GM23338 (cell line): Measurements from ENCODE around the gene C14orf93. TPM values are rescaled to one million over a fixed set of nuclear protein-coding genes. Genes with fewer than 3 reads are reported as not detected.

Experiments
- ATAC-seq: fragments of 200-7000 bp; cut with Tn5 transposase; 3 replicates; pipeline ENCODE4 v1.9.1; 2020
- DNase-seq: peaks from one replicate; pipeline ENCODE4 v3.0.0-alpha.2; 2015; ENCODE audit warnings: low spot score
- H2AFZ ChIP-seq: fragments of 200-600 bp; sonication (generic); 2 replicates; pipeline ENCODE4 v1.8.0; 2016; ENCODE audit warnings: antibody characterized with exemption, mild to moderate bottlenecking, moderate library complexity
- H3F3A ChIP-seq: fragments of 200-600 bp; sonication (generic); replicated peaks from 2 replicates; pipeline ENCODE4 v1.8.0; 2017; ENCODE audit warnings: antibody characterized with exemption, mixed run types, low read depth
- H3K27ac ChIP-seq: fragments of 200-600 bp; sonication (generic); 2 replicates; pipeline ENCODE4 v1.6.1; 2016; ENCODE audit warnings: low read depth
- H3K27me3 ChIP-seq: fragments of 200-600 bp; sonication (generic); 2 replicates; pipeline ENCODE4 v1.8.0; 2016; ENCODE audit warnings: mild to moderate bottlenecking, mixed run types, moderate library complexity; ENCODE audit not compliant: insufficient read depth
- H3K36me3 ChIP-seq: fragments of 200-600 bp; sonication (generic); 2 replicates; pipeline ENCODE4 v1.8.0; 2016; ENCODE audit warnings: mild to moderate bottlenecking; ENCODE audit not compliant: insufficient read depth
- H3K4me1 ChIP-seq: fragments of 200-600 bp; sonication (generic); 2 replicates; pipeline ENCODE4 v1.8.0; 2016; ENCODE audit warnings: mild to moderate bottlenecking, moderate library complexity; ENCODE audit not compliant: insufficient read depth
- H3K4me2 ChIP-seq: fragments of 200-600 bp; sonication (generic); 2 replicates; pipeline ENCODE4 v1.7.1; 2017; ENCODE audit warnings: mixed run types
- H3K4me3 ChIP-seq: fragments of 200-600 bp; sonication (generic); 2 replicates; pipeline ENCODE4 v1.6.1; 2016; ENCODE audit warnings: mixed run types
- H3K79me2 ChIP-seq: fragments of 200-600 bp; sonication (generic); replicated peaks from 2 replicates; pipeline ENCODE4 v1.8.0; 2017; ENCODE audit warnings: mild to moderate bottlenecking; ENCODE audit not compliant: insufficient read depth
- H3K9me2 ChIP-seq: fragments of 200-600 bp; sonication (generic); 2 replicates; pipeline ENCODE4 v1.8.0; 2017; ENCODE audit not compliant: insufficient read depth
- H4K20me1 ChIP-seq: fragments of 200-600 bp; sonication (generic); replicated peaks from 2 replicates; pipeline ENCODE4 v1.8.0; 2017; ENCODE audit warnings: mild to moderate bottlenecking; ENCODE audit not compliant: insufficient read depth
- H3K27ac Mint-ChIP-seq: 2 replicates; pipeline ENCODE4 v1.8.0; 2020; ENCODE audit warnings: inconsistent platforms, mild to moderate bottlenecking, moderate library complexity, mixed read lengths
- H3K27me3 Mint-ChIP-seq: 3 replicates; pipeline ENCODE4 v1.8.0; 2022; ENCODE audit warnings: low read depth, mild to moderate bottlenecking, moderate library complexity, mixed read lengths, inconsistent platforms; ENCODE audit not compliant: insufficient read depth, poor library complexity
- H3K36me3 Mint-ChIP-seq: 3 replicates; pipeline ENCODE4 v1.8.0; 2021; ENCODE audit warnings: low read depth, mild to moderate bottlenecking, inconsistent platforms, moderate library complexity, mixed read lengths
- H3K4me1 Mint-ChIP-seq: 3 replicates; pipeline ENCODE4 v1.8.0; 2020; ENCODE audit warnings: mild to moderate bottlenecking, inconsistent platforms, mixed read lengths
- H3K4me3 Mint-ChIP-seq: 3 replicates; pipeline ENCODE4 v1.8.0; 2021; ENCODE audit warnings: moderate library complexity, mild to moderate bottlenecking, inconsistent platforms, mixed read lengths
- H3K9me3 Mint-ChIP-seq: 3 replicates; pipeline ENCODE4 v1.8.0; 2020; ENCODE audit warnings: moderate library complexity, mild to moderate bottlenecking, inconsistent platforms, mixed read lengths
- CREB1 ChIP-seq: fragments of 250-450 bp; sonication (Bioruptor Pico); IDR thresholded peaks from 2 replicates; pipeline ENCODE4 v1.5.0; 2020; ENCODE audit warnings: low read depth, mild to moderate bottlenecking, moderate library complexity
- EZH2 ChIP-seq: fragments of 200-600 bp; sonication (generic); IDR thresholded peaks from one replicate; pipeline ENCODE4 v1.8.0; 2017; ENCODE audit warnings: antibody characterized with exemption, mild to moderate bottlenecking, low read depth; ENCODE audit not compliant: unreplicated experiment
- EZH2phosphoT487 ChIP-seq: fragments of 200-600 bp; sonication (generic); IDR thresholded peaks from one replicate; pipeline ENCODE4 v1.8.1; 2018; ENCODE audit warnings: antibody characterized with exemption; ENCODE audit not compliant: unreplicated experiment
- JUNB ChIP-seq: IDR thresholded peaks from one replicate; pipeline ENCODE4 v1.6.1; 2016; ENCODE audit warnings: antibody characterized with exemption; ENCODE audit not compliant: unreplicated experiment
- NANOG ChIP-seq: IDR thresholded peaks from 2 replicates; pipeline ENCODE4 v1.6.1; 2016; ENCODE audit warnings: antibody characterized with exemption, borderline replicate concordance
- POLR2AphosphoS5 ChIP-seq: IDR thresholded peaks from 2 replicates; pipeline ENCODE4 v1.6.1; 2016; ENCODE audit warnings: antibody characterized with exemption, low read depth
- STAT1 ChIP-seq: IDR thresholded peaks from one replicate; pipeline ENCODE4 v1.6.1; 2016; ENCODE audit warnings: antibody characterized with exemption; ENCODE audit not compliant: unreplicated experiment
- ZNF114 ChIP-seq: fragments of 250-450 bp; sonication (Bioruptor Pico); IDR thresholded peaks from 2 replicates; pipeline ENCODE4 v1.5.0; 2020; ENCODE audit warnings: mild to moderate bottlenecking, moderate library complexity
- ZNF331 ChIP-seq: fragments of 250-450 bp; sonication (Bioruptor Pico); IDR thresholded peaks from 2 replicates; pipeline ENCODE4 v1.5.0; 2020; ENCODE audit warnings: low read depth, mild to moderate bottlenecking, moderate library complexity
- polyA plus RNA-seq: library from polyadenylated mRNA; unstranded; fragments of >200 nt; fragmentation: Nextera tagmentation; extraction: Ambion mirVana; gene quantifications from 2 replicates; pipeline ENCODE4 v1.2.1, GENCODE V29; 2016
- total RNA-seq: library from RNA; depleted of rRNA; stranded (reverse); fragments of >200 nt; shearing (Covaris generic); gene quantifications from 2 replicates; pipeline ENCODE4 v1.2.3, GENCODE V29; 2014
- TF ChIP-seq, protein P1 (sequence below), 2 experiments: fragments of 200-600 bp in 1 of 2; sonication (generic) in 1 of 2; conservative IDR thresholded peaks; 2 replicates each; pipeline versions ENCODE4 v1.5.1 to v1.6.1; 2016 to 2017; ENCODE audit warnings: antibody characterized with exemption in 2 of 2, low read depth in 2 of 2, mild to moderate bottlenecking in 2 of 2, moderate library complexity in 1 of 2
- TF ChIP-seq, protein P2 (sequence below): IDR thresholded peaks from one replicate; pipeline ENCODE4 v1.6.1; 2018; ENCODE audit warnings: antibody characterized with exemption; ENCODE audit not compliant: unreplicated experiment
- TF ChIP-seq, protein P3 (sequence below): IDR thresholded peaks from 2 replicates; pipeline ENCODE4 v1.6.1; 2016; ENCODE audit warnings: antibody characterized with exemption

C14orf93 gene
- total and polyA plus RNA-seq, 2 experiments from 2014 or later: 3.5 to 11.7 TPM

DNA sequence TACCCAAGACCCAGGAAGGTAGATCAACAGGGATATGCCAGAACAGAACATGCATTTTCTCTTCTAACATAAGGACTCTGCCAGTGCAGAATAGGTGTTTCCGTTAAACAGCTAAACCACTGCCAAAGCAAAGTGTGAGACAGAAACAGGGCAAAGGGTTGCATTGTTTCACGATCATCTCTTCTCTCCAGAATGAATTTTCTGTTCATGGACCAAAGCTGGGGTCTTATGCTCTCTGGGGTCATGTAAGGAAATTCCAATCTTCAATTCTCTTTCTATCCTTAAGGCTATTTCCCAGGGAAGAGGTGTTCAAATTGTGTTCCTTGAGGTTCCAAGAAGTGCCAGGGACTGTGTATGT, 13.8 kb upstream of the C14orf93 start:
- H3K4me3 Mint-ChIP-seq: no peak overlapping the region
- peaks cover 11% of the 10 kb centered on the region for H3K79me2 ChIP-seq
- ATAC-seq: no peak

DNA sequence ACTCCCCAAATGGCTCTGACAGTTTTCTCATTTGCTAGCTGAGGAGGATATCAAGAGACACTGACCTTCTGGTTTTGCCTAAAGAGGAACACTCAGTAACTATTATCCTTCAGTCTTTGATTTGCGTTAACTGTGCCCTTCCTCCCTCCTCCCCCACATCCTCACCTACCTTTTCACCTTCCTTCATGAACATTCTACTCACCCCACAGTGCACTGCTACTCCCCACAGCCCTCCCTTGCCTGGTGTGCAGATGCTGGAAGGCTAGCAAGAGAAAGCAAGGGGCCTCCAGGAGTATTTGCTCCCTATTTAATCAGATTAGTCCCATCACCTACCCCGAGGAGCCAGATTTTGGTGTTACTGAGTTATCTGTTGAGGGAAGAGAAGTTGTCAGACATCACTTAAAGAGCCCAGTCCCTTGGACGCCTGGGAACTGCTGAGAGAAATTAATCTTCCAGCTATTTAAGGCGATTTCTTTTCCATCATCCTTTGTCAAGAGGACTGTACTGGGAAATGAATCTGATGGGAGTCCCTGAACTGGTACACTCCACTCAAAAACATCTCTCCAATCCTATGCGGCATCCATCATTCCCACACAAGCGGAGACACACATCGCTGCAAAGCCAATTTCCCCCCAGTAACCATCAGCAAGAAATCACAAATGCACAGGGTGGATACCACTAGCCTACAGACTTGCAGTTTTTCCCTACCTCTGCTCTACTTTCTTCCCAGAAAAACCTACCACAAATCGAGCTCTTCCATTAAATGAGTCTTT, 13.3 kb upstream of the C14orf93 start:
- Histone ChIP-seq H3F3A (peaks cover 10% of the 10 kb centered on the region; the same call in 1 of the 2 replicates), H3K9me2 (no peaks in the 10 kb centered on the region), H3K4me1 (peaks cover 18% of the 10 kb centered on the region), H2AFZ (no peak overlapping the region), H4K20me1 (peaks cover 16% of the 10 kb centered on the region), H3K4me3 (no peak overlapping the region), H3K4me2 (no peak overlapping the region), H3K36me3 (peaks cover 24% of the 10 kb centered on the region; the same call in 1 of the 2 replicates), H3K27me3 (no peaks in the 10 kb centered on the region), H3K79me2 (peaks cover 7% of the 10 kb centered on the region; the same call in 1 of the 2 replicates), H3K27ac (peak overlapping the region; percentile 69)
- ATAC-seq (no peak; the same call in 2 of the 3 replicates), DNase-seq (no peak)
- Mint-ChIP-seq H3K36me3 (peaks cover 30% of the 10 kb centered on the region), H3K9me3 (no peaks in the 10 kb centered on the region), H3K4me3 (no peak overlapping the region), H3K27me3 (peaks cover 5% of the 10 kb centered on the region), H3K4me1 (peaks cover 26% of the 10 kb centered on the region), H3K27ac (peak overlapping the region; percentile 66)
- TF ChIP-seq NANOG (no peak), EZH2 (no peak), EZH2phosphoT487 (no peak), STAT1 (no peak), ZNF331 (CRISPR knock-in tag) (no peak), JUNB (no peak), POLR2AphosphoS5 (no peak)
- TF ChIP-seq, protein P1, sequence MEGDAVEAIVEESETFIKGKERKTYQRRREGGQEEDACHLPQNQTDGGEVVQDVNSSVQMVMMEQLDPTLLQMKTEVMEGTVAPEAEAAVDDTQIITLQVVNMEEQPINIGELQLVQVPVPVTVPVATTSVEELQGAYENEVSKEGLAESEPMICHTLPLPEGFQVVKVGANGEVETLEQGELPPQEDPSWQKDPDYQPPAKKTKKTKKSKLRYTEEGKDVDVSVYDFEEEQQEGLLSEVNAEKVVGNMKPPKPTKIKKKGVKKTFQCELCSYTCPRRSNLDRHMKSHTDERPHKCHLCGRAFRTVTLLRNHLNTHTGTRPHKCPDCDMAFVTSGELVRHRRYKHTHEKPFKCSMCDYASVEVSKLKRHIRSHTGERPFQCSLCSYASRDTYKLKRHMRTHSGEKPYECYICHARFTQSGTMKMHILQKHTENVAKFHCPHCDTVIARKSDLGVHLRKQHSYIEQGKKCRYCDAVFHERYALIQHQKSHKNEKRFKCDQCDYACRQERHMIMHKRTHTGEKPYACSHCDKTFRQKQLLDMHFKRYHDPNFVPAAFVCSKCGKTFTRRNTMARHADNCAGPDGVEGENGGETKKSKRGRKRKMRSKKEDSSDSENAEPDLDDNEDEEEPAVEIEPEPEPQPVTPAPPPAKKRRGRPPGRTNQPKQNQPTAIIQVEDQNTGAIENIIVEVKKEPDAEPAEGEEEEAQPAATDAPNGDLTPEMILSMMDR (conservative IDR thresholded peaks at IDR 0.05; ENCODE audit: low read depth in 2 of 2): no peak
- TF ChIP-seq, protein P2, sequence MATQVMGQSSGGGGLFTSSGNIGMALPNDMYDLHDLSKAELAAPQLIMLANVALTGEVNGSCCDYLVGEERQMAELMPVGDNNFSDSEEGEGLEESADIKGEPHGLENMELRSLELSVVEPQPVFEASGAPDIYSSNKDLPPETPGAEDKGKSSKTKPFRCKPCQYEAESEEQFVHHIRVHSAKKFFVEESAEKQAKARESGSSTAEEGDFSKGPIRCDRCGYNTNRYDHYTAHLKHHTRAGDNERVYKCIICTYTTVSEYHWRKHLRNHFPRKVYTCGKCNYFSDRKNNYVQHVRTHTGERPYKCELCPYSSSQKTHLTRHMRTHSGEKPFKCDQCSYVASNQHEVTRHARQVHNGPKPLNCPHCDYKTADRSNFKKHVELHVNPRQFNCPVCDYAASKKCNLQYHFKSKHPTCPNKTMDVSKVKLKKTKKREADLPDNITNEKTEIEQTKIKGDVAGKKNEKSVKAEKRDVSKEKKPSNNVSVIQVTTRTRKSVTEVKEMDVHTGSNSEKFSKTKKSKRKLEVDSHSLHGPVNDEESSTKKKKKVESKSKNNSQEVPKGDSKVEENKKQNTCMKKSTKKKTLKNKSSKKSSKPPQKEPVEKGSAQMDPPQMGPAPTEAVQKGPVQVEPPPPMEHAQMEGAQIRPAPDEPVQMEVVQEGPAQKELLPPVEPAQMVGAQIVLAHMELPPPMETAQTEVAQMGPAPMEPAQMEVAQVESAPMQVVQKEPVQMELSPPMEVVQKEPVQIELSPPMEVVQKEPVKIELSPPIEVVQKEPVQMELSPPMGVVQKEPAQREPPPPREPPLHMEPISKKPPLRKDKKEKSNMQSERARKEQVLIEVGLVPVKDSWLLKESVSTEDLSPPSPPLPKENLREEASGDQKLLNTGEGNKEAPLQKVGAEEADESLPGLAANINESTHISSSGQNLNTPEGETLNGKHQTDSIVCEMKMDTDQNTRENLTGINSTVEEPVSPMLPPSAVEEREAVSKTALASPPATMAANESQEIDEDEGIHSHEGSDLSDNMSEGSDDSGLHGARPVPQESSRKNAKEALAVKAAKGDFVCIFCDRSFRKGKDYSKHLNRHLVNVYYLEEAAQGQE: no peak
- TF ChIP-seq, protein P3, sequence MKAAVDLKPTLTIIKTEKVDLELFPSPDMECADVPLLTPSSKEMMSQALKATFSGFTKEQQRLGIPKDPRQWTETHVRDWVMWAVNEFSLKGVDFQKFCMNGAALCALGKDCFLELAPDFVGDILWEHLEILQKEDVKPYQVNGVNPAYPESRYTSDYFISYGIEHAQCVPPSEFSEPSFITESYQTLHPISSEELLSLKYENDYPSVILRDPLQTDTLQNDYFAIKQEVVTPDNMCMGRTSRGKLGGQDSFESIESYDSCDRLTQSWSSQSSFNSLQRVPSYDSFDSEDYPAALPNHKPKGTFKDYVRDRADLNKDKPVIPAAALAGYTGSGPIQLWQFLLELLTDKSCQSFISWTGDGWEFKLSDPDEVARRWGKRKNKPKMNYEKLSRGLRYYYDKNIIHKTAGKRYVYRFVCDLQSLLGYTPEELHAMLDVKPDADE: no peak

More for the DNA sequence above, 13.8 kb upstream of the C14orf93 start:
- Histone ChIP-seq H3K36me3 (peaks cover 28% of the 10 kb centered on the region; the same call in 1 of the 2 replicates), H3K27ac (peak overlapping the region; percentile 69), H2AFZ (no peak overlapping the region), H3K27me3 (no peaks in the 10 kb centered on the region), H3K4me1 (peaks cover 18% of the 10 kb centered on the region), H3F3A (peaks cover 12% of the 10 kb centered on the region), H4K20me1 (peaks cover 16% of the 10 kb centered on the region), H3K4me2 (no peak overlapping the region), H3K4me3 (no peak overlapping the region), H3K9me2 (no peaks in the 10 kb centered on the region)
- H3K36me3 Mint-ChIP-seq: peaks cover 33% of the 10 kb centered on the region
- H3K27ac Mint-ChIP-seq: no peak overlapping the region
- DNase-seq: no peak
- peaks cover 5% of the 10 kb centered on the region for H3K27me3 Mint-ChIP-seq
- H3K4me1 Mint-ChIP-seq: peaks cover 26% of the 10 kb centered on the region
- no peaks in the 10 kb centered on the region for H3K9me3 Mint-ChIP-seq
- TF ChIP-seq CREB1 (no peak), STAT1 (no peak), ZNF114 (no peak), ZNF331 (CRISPR knock-in tag) (no peak), EZH2phosphoT487 (no peak), NANOG (no peak)
- TF ChIP-seq, protein P3: no peak
